Mucosa of descending colon (tissue), 3 donors: ENCODE measurements around the gene FASTKD1. TPM values are rescaled to one million over a fixed set of nuclear protein-coding genes. Genes with fewer than 3 reads are reported as not detected.
"Not testable (repeated sequence)": the region's sequence is repeated elsewhere in the genome, so short reads cannot be mapped to it uniquely, and the experiment has no call there.

Experiments used
- ATAC-seq: fragments of 200-7000 bp; cut with Tn5 transposase; one replicate; pipeline ENCODE4 v1.9.1; 2020; ENCODE audit warnings: mild to moderate bottlenecking, moderate library complexity
- DNase-seq, 3 donors: peaks; one replicate each; pipeline ENCODE4 v3.0.0-alpha.2; 2020
- H3K36me3 ChIP-seq: fragments of 200-600 bp; one replicate; pipeline ENCODE4 v1.8.0; 2021; ENCODE audit warnings: low read depth, mild to moderate bottlenecking
- H3K4me1 ChIP-seq: fragments of 200-600 bp; one replicate; pipeline ENCODE4 v1.8.0; 2021; ENCODE audit warnings: low read depth, mild to moderate bottlenecking
- H3K4me3 ChIP-seq: fragments of 200-600 bp; one replicate; pipeline ENCODE4 v1.8.0; 2021; ENCODE audit warnings: mild to moderate bottlenecking
- H3K9me3 ChIP-seq: fragments of 200-600 bp; one replicate; pipeline ENCODE4 v1.8.0; 2021; ENCODE audit warnings: mild to moderate bottlenecking
- intact Hi-C, 2 donors: fragments of 100-400 bp; cut with DNase I in 1 of 2; cut with micrococcal nuclease in 1 of 2; formaldehyde crosslinking; loops; one replicate each; pipeline versions ENCODE4 v1.11.0 to v1.11.1; 2022; cut with DNase I, micrococcal nuclease
- long read RNA-seq, 2 donors: library from polyadenylated mRNA; unstranded; transcript quantifications; one replicate each; pipeline ENCODE4 v2.0.0, GENCODE V29; 2019 to 2021
- total RNA-seq, 3 donors: library from RNA; stranded (reverse); fragmentation: NEBNext Ultra II Directional in 2 of 3; extraction: Animal tissue kit (Norgen Biotek cat#: 25700) in 2 of 3; gene quantifications; one replicate each; pipeline versions ENCODE4 v1.2.1 to v1.2.4, GENCODE V29; 2021 to 2023
- TF ChIP-seq, protein P1 (sequence below): fragments of 200-600 bp; IDR thresholded peaks from one replicate; pipeline ENCODE4 v1.8.0; 2022; ENCODE audit warnings: antibody characterized with exemption, mild to moderate bottlenecking
- donor health status: DM: no; HTN: no; CAD: no; lungs with moderate emphysema.
- donor health status: DM: no; HTN: no; CAD: no.
- donor health status: DM: no; HTN: yes; CAD: no.

The FASTKD1 gene, protein sequence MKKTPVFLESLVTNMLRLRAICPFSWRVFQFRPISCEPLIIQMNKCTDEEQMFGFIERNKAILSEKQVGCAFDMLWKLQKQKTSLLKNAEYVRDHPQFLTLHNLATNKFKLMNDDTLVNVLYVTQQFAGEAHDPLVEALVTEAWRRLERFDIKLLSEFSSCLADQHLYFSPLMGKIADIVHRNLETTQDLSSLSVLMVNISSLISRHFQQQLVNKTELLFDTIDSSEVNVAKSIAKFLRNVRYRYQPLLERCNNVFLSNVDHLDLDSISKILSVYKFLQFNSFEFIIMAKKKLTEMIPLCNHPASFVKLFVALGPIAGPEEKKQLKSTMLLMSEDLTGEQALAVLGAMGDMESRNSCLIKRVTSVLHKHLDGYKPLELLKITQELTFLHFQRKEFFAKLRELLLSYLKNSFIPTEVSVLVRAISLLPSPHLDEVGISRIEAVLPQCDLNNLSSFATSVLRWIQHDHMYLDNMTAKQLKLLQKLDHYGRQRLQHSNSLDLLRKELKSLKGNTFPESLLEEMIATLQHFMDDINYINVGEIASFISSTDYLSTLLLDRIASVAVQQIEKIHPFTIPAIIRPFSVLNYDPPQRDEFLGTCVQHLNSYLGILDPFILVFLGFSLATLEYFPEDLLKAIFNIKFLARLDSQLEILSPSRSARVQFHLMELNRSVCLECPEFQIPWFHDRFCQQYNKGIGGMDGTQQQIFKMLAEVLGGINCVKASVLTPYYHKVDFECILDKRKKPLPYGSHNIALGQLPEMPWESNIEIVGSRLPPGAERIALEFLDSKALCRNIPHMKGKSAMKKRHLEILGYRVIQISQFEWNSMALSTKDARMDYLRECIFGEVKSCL
- total RNA-seq, result 10 to 100 TPM; 44.4 to 70.5 (median 58.6) TPM
- long read RNA-seq, donor 1, partial matches to known transcripts, result 3 of 16 reads
- long read RNA-seq, donor 1, other reads (novel, unspliced or antisense), result 7 of 16 reads
- long read RNA-seq, donor 2, partial matches to known transcripts, result 7 of 12 reads
- long read RNA-seq, donor 2, other reads (novel, unspliced or antisense), result 3 of 12 reads

DNA sequence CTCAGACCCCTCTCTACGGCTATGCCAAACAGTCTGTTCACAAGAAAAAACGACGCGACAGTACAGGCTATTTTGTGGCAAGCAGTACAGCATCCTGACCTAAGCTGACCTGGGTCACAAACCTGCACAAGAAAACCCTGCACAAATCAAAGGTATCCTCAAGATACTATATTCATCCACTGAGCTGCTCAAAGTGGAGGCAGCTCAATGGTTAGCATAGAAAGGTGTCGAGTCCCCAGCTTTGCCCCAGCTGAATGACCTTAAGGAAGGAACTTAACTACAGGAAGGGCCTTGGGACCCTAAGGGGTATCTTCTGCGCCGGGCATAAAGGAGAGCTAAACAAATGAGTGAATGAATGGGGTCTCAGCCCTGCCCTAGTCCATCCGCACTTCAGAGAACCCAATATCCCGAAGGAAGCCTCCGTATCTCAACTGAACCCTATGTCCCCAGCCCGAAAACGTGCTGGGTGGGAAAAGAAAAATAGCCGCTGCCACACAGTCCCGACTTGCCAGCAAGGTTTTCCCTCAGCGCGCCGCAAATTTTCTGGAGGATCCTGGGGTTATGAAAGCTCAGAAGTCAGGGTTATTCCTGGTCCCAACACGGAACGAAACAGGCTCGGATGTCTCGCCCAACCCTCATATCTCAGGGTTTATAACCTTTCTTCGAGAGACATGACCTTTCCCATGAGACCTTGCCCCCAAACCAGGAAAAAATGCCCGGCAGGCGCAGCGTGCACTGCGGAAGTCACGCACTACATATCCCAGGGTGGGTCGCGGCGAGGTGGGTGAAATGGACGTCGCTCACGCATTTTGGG lies at the start of gene FASTKD1:
Gene FASTKD1, minus strand, starts transcription at position 706 of the 814 bp plus-strand sequence. CDS start 1,836 bp downstream, outside the sequence.
- ATAC-seq (peak; percentile 100), DNase-seq (peak; percentile 94 to 95 (median 95))
- TF ChIP-seq, protein P1, sequence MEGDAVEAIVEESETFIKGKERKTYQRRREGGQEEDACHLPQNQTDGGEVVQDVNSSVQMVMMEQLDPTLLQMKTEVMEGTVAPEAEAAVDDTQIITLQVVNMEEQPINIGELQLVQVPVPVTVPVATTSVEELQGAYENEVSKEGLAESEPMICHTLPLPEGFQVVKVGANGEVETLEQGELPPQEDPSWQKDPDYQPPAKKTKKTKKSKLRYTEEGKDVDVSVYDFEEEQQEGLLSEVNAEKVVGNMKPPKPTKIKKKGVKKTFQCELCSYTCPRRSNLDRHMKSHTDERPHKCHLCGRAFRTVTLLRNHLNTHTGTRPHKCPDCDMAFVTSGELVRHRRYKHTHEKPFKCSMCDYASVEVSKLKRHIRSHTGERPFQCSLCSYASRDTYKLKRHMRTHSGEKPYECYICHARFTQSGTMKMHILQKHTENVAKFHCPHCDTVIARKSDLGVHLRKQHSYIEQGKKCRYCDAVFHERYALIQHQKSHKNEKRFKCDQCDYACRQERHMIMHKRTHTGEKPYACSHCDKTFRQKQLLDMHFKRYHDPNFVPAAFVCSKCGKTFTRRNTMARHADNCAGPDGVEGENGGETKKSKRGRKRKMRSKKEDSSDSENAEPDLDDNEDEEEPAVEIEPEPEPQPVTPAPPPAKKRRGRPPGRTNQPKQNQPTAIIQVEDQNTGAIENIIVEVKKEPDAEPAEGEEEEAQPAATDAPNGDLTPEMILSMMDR, result no peak
- Histone ChIP-seq H3K36me3 (no peaks in the 10 kb centered on the region), H3K9me3 (no peaks in the 10 kb centered on the region), H3K4me1 (peaks cover 24% of the 10 kb centered on the region), H3K4me3 (peak within 1 kb of the TSS; percentile 57)
- intact Hi-C loops, result no loop called here

DNA sequence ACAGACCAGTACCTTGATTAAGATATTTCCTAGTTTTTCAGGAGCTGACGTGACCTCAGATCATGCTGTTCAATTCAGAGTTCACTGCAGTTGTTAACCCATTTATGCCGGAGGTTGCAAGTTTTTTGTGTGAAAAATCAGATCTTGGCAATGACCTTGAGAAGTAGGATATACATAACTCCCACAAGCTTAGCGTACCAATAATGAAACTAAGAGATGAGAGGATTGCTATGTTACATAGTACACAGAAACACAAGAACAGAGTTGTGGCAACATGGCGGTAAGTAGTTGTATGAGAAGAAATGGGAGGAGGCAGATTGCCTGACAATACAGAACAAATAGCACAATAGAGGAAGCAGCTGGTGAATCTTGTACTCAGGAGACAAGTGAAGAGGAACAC lies 49.6 kb upstream of the FASTKD1 start:
- Histone ChIP-seq H3K36me3 (no peaks in the 10 kb centered on the region), H3K9me3 (no peaks in the 10 kb centered on the region), H3K4me1 (no peaks in the 10 kb centered on the region), H3K4me3 (no peak overlapping the region)
- TF ChIP-seq, protein P1, result no peak
- DNase-seq (no peak), ATAC-seq (no peak)
- intact Hi-C loops, result no loop called here

DNA sequence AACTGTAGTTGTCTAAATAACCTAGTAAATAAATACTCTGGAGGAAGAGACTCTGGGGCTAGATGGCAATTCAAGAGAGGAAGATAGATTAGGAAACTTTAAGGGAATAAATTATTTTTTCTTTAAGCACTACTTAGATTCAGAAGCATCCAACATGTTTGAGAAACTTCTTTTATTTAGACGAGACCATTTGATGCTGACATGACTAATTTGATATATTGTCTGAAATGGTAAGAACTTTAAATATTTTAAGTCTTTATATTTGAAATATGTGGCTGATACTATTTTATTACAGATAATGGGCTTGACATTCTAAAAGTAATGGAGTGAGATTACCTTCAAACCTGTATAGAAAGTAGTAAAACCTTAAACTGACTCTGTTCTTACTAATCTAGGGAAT lies 46.8 kb upstream of the FASTKD1 start:
- intact Hi-C loops, result no loop called here
- no peaks in the 10 kb centered on the region for H3K9me3 ChIP-seq
- DNase-seq (no peak), ATAC-seq (no peak)
- no peak overlapping the region for H3K4me3 ChIP-seq
- TF ChIP-seq, protein P1, result no peak
- H3K36me3 ChIP-seq, result peaks cover 6% of the 10 kb centered on the region
- no peaks in the 10 kb centered on the region for H3K4me1 ChIP-seq

DNA sequence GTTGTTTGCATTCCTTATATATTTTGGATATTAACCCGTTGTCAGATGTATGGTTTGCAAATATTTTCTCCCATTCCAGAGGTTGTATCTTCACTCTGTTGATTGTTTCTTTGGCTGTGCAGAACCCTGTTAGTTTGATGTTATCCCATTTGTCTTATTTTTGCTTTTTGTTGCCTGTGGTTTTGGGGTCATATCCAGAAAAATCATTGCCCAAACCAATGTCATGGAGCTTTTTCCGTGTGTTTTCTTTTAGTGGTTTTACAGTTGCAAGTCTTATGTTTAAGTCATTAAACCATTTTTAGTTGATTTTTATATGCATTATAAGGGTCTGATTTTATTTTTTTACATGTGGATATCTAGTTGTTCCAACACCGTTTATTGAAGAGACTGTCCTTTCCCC lies 46.3 kb upstream of the FASTKD1 start:
- Histone ChIP-seq H3K36me3 (peaks cover 10% of the 10 kb centered on the region), H3K4me3 (no peak overlapping the region), H3K4me1 (no peaks in the 10 kb centered on the region), H3K9me3 (no peaks in the 10 kb centered on the region)
- ATAC-seq (no peak), DNase-seq (no peak)
- intact Hi-C loops, result no loop called here
- TF ChIP-seq, protein P1, result no peak

DNA sequence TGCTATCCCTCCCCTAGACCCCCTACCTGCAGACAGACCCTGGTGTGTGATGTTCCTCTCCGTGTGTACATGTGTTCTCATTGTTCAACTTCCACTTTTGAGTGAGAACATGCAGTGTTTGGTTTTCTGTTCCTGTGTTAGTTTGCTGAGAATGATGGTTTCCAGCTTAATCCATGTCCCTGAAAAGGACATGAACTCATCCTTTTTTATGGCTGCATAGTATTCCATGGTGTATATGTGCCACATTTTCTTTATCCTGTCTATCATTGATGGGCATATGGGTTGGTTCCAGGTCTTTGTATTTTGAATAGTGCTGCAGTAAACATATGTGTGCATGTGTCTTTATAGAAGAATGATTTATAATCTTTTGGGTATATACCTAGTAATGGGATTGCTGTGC lies 42.3 kb upstream of the FASTKD1 start:
- H3K4me3 ChIP-seq, intact Hi-C loops, H3K4me1 ChIP-seq, ATAC-seq, DNase-seq, H3K36me3 ChIP-seq, H3K9me3 ChIP-seq: not testable (repeated sequence)
